ENCODE data around the gene TTC28.

Gene TTC28

DNA sequence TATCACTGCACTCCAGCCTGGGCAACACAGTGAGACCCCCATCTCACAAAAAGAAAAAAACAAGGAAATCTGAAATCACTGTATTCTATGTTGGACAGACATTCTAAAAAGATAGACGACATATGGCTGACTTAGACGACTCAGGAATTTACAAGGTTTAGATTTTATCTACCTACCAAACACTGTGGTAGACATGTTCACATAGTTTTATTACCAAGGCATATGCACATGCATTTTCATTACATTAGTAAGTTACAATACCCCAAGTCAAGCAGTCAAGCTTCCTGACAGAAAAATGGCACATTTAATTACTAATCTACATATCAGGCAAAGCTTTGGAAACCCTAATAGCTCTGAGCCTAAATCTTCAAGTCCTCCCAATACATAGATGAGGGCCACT is 262.2 kb downstream of the TTC28 start:
- Mint-ChIP-seq H3K27me3 (ENCODE audit: low read depth) (no peaks in the 10 kb centered on the region), H3K27ac (peak overlapping the region in 1 of 3 experiments; percentile 81), H3K36me3 (ENCODE audit: low read depth) (no peaks in the 10 kb centered on the region), H3K9me3 (no peaks in the 10 kb centered on the region), H3K4me3 (no peak overlapping the region), H3K4me1 (peaks cover 14% of the 10 kb centered on the region)
- no peak for TF ChIP-seq CTCF (IDR thresholded peaks at IDR 0.05; ENCODE audit: unreplicated experiment in 3 of 3)

GRCh38 chr22:28414913-28415312 is 264.7 kb downstream of the TTC28 start:
- no peak for TF ChIP-seq CTCF (IDR thresholded peaks at IDR 0.05; ENCODE audit: unreplicated experiment in 3 of 3)
- H3K4me3 Mint-ChIP-seq: no peak overlapping the region
- H3K27ac Mint-ChIP-seq: peak overlapping the region in 1 of 3 experiments; percentile 18
- no peaks in the 10 kb centered on the region for H3K9me3 Mint-ChIP-seq
- peaks cover 32% of the 10 kb centered on the region for H3K4me1 Mint-ChIP-seq
- no peaks in the 10 kb centered on the region for H3K36me3 Mint-ChIP-seq (ENCODE audit: low read depth)
- H3K27me3 Mint-ChIP-seq (ENCODE audit: low read depth): no peaks in the 10 kb centered on the region

GRCh38 chr22:28413612-28414399 is 265.8 kb downstream of the TTC28 start:
- no peaks in the 10 kb centered on the region for H3K36me3 Mint-ChIP-seq (ENCODE audit: low read depth)
- no peak for TF ChIP-seq CTCF (IDR thresholded peaks at IDR 0.05; ENCODE audit: unreplicated experiment in 3 of 3)
- peak overlapping the region; percentile 1 to 12 (median 2) for H3K27ac Mint-ChIP-seq
- H3K4me3 Mint-ChIP-seq: no peak overlapping the region
- H3K9me3 Mint-ChIP-seq: no peaks in the 10 kb centered on the region
- H3K4me1 Mint-ChIP-seq: peaks cover 37% of the 10 kb centered on the region
- no peaks in the 10 kb centered on the region for H3K27me3 Mint-ChIP-seq (ENCODE audit: low read depth)

GRCh38 chr22:28412109-28412508 is 267.5 kb downstream of the TTC28 start:
- no peak for TF ChIP-seq CTCF (IDR thresholded peaks at IDR 0.05; ENCODE audit: unreplicated experiment in 3 of 3)
- H3K27ac Mint-ChIP-seq: peak overlapping the region in 1 of 3 experiments; percentile 10
- no peaks in the 10 kb centered on the region for H3K9me3 Mint-ChIP-seq
- no peaks in the 10 kb centered on the region for H3K27me3 Mint-ChIP-seq (ENCODE audit: low read depth)
- H3K4me3 Mint-ChIP-seq: no peak overlapping the region
- H3K4me1 Mint-ChIP-seq: peaks cover 50% of the 10 kb centered on the region
- H3K36me3 Mint-ChIP-seq (ENCODE audit: low read depth): no peaks in the 10 kb centered on the region

DNA sequence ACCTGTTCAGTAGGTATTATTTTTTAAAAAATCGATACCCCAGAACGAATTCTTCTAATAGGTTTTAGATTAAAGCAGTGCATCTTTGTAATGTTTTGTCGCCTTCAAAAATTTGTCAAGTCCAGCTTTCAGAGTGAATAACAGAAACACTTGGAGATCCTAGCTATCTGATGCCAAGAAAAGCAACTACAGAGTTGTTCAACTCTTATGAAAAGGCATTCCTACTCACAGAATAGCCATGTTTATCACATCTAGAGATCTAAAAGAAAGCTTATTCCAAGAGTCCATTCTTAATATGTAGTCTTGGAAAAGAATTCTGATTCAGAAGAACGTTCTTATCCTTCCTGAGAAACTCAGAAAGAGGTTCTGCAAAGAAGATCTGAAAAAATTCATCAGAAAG is 268.5 kb downstream of the TTC28 start:
- Mint-ChIP-seq H3K9me3 (no peaks in the 10 kb centered on the region), H3K36me3 (ENCODE audit: low read depth) (peaks cover 3% of the 10 kb centered on the region), H3K27ac (peak overlapping the region in 2 of 3 experiments; percentile 49 to 50), H3K27me3 (ENCODE audit: low read depth) (no peaks in the 10 kb centered on the region), H3K4me1 (peaks cover 50% of the 10 kb centered on the region), H3K4me3 (no peak overlapping the region)
- no peak for TF ChIP-seq CTCF (IDR thresholded peaks at IDR 0.05; ENCODE audit: unreplicated experiment in 3 of 3)

All from nephron (organoid).